ENCODE results near the gene MOK. TPM values are rescaled to one million over a fixed set of nuclear protein-coding genes. Genes with fewer than 3 reads are reported as not detected.

Gene MOK
- total RNA-seq, 1 donor from 2014 or later: 14.2 TPM

DNA sequence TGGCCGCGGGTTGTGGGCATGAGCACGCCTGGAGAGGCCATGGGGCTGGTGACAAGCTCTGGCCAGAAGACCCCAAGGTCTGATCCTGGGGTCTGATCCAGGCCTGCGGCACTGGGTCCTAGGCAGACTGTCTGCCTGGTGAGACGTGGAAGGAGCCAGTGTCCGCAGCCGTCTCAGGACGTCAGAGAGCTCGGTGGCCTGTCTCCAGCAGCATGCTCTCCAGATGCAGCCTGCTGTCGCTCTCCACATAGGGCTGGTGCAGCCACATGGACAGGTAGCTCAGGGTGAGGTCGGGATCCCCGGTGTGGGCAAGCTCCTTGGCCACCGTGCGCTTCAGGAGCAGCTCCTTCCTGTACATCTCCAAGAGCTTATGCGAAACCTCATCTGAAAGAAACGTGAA, 43.4 kb upstream of the MOK start:
- H3K27me3 ChIP-seq: no peaks in the 10 kb centered on the region
- H3K4me3 ChIP-seq: no peak overlapping the region
- H3K36me3 ChIP-seq: peaks cover 0 to 70% of the 10 kb centered on the region in 2 donors
- H3K9me3 ChIP-seq: no peaks in the 10 kb centered on the region
- TF ChIP-seq POLR2A (IDR thresholded peaks at IDR 0.05) (no peak), POLR2AphosphoS5 (IDR thresholded peaks at IDR 0.05; ENCODE audit: insufficient read depth in 1 of 2, low read depth in 1 of 2) (no peak), CTCF (IDR thresholded peaks at IDR 0.05) (no peak)
- no peak overlapping the region for H3K27ac ChIP-seq
- H3K4me1 ChIP-seq: no peaks in the 10 kb centered on the region
- DNase-seq (ENCODE audit: extremely low spot score in 2 of 2): no peak
- intact Hi-C loops (cut with DNase I): no loop called here

DNA sequence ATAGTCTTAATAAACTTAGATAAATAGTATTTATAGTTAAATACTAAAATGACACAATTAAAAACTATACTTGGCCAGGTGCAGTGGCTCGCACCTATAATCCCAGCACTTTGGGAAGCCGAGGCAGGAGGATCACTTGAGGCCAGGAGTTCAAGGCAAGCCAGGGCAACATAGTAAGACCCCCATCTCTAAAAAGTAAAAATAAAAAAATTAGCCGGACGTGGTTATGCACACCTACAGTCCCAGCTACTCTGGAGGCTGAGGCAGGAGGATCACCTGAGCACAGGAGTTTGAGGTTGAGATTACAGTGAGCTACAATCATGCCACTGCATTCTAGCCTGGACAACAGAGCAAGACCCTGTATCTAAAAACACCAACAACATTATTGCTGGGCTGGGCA, 41.7 kb upstream of the MOK start:
- no peak overlapping the region for H3K27ac ChIP-seq
- DNase-seq (ENCODE audit: extremely low spot score in 2 of 2): no peak
- no peak for TF ChIP-seq POLR2A (IDR thresholded peaks at IDR 0.05)
- no peak for TF ChIP-seq POLR2AphosphoS5 (IDR thresholded peaks at IDR 0.05; ENCODE audit: insufficient read depth in 1 of 2, low read depth in 1 of 2)
- TF ChIP-seq CTCF (IDR thresholded peaks at IDR 0.05): no peak
- H3K36me3 ChIP-seq: peaks cover 0 to 70% of the 10 kb centered on the region in 2 donors
- no peak overlapping the region for H3K4me3 ChIP-seq
- intact Hi-C loops (cut with DNase I): no loop called here
- no peaks in the 10 kb centered on the region for H3K4me1 ChIP-seq
- H3K9me3 ChIP-seq: no peaks in the 10 kb centered on the region
- H3K27me3 ChIP-seq: no peaks in the 10 kb centered on the region

GRCh38 chr14:102345232-102345631, 40.3 kb upstream of the MOK start:
- H3K9me3 ChIP-seq: no peaks in the 10 kb centered on the region
- intact Hi-C loops (cut with DNase I): no loop called here
- no peaks in the 10 kb centered on the region for H3K27me3 ChIP-seq
- no peak for DNase-seq (ENCODE audit: extremely low spot score in 2 of 2)
- no peaks in the 10 kb centered on the region for H3K4me1 ChIP-seq
- no peak overlapping the region for H3K4me3 ChIP-seq
- H3K36me3 ChIP-seq: peaks cover 0 to 76% of the 10 kb centered on the region in 2 donors
- TF ChIP-seq POLR2A (IDR thresholded peaks at IDR 0.05) (no peak), POLR2AphosphoS5 (IDR thresholded peaks at IDR 0.05; ENCODE audit: insufficient read depth in 1 of 2, low read depth in 1 of 2) (no peak), CTCF (IDR thresholded peaks at IDR 0.05) (no peak)
- no peak overlapping the region for H3K27ac ChIP-seq

DNA sequence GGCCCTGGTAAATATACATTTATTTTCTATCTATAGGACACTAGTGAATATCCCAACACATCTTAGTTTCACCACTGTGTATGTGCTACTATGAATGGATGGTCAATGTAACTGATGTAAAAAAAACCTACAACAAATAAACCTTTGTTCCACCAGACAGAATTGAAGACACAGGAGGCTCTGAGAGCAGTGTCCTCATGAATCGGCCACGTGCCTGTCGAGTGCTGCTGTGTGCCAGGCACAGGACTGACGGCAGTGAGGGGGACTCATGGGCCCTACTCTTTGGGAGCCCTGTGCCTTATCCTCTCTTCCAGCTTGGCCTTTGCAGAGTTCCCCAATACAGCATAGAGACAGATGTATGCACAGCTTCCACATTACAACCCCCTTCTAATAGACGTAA, 39.5 kb upstream of the MOK start:
- no peak for DNase-seq (ENCODE audit: extremely low spot score in 2 of 2)
- Histone ChIP-seq H3K9me3 (no peaks in the 10 kb centered on the region), H3K27ac (no peak overlapping the region), H3K4me3 (no peak overlapping the region), H3K27me3 (no peaks in the 10 kb centered on the region), H3K36me3 (peaks cover 0 to 72% of the 10 kb centered on the region in 2 donors), H3K4me1 (no peaks in the 10 kb centered on the region)
- TF ChIP-seq POLR2AphosphoS5 (IDR thresholded peaks at IDR 0.05; ENCODE audit: insufficient read depth in 1 of 2, low read depth in 1 of 2): no peak
- TF ChIP-seq POLR2A (IDR thresholded peaks at IDR 0.05): no peak
- no peak for TF ChIP-seq CTCF (IDR thresholded peaks at IDR 0.05)
- intact Hi-C loops (cut with DNase I): no loop called here

DNA sequence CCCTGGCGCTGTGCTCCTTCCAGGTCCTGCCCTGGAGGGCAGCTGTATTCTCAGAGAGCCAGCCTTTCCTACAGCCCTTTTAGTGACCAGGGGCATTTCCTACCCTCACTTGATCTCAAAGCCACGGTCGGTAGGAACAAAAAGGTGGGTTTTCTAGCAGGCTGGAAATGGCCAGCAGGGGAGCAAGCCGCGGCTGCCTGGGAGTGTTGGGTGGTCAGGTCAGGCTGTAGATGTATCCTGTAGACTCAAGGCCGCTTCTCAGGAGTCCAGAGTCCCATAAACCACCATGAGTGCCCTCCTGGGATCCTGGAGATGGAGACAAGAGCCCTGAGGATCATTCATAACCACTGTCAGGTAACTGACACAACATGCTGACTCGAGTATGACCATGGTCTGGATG, 39.1 kb upstream of the MOK start:
- no peak for DNase-seq (ENCODE audit: extremely low spot score in 2 of 2)
- TF ChIP-seq CTCF (IDR thresholded peaks at IDR 0.05) (no peak), POLR2A (IDR thresholded peaks at IDR 0.05) (no peak), POLR2AphosphoS5 (IDR thresholded peaks at IDR 0.05; ENCODE audit: insufficient read depth in 1 of 2, low read depth in 1 of 2) (no peak)
- intact Hi-C loops (cut with DNase I): no loop called here
- Histone ChIP-seq H3K27me3 (no peaks in the 10 kb centered on the region), H3K4me1 (no peaks in the 10 kb centered on the region), H3K9me3 (no peaks in the 10 kb centered on the region), H3K36me3 (peaks cover 0 to 72% of the 10 kb centered on the region in 2 donors), H3K4me3 (no peak overlapping the region), H3K27ac (no peak overlapping the region)

Measured in vagina (tissue), 2 donors.